ENCODE results near the gene CFAP45.

GRCh38 chr1:159915571-159916241, 15.7 kb upstream of the CFAP45 start:
- TF ChIP-seq, protein P1, sequence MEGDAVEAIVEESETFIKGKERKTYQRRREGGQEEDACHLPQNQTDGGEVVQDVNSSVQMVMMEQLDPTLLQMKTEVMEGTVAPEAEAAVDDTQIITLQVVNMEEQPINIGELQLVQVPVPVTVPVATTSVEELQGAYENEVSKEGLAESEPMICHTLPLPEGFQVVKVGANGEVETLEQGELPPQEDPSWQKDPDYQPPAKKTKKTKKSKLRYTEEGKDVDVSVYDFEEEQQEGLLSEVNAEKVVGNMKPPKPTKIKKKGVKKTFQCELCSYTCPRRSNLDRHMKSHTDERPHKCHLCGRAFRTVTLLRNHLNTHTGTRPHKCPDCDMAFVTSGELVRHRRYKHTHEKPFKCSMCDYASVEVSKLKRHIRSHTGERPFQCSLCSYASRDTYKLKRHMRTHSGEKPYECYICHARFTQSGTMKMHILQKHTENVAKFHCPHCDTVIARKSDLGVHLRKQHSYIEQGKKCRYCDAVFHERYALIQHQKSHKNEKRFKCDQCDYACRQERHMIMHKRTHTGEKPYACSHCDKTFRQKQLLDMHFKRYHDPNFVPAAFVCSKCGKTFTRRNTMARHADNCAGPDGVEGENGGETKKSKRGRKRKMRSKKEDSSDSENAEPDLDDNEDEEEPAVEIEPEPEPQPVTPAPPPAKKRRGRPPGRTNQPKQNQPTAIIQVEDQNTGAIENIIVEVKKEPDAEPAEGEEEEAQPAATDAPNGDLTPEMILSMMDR (IDR thresholded peaks at IDR 0.05), result no peak
- TF ChIP-seq POLR2A (IDR thresholded peaks at IDR 0.05), result no peak

All from right lobe of liver (tissue), 4 donors.